A673 (cell line): Measurements from ENCODE around the gene GOT2. TPM values are rescaled to one million over a fixed set of nuclear protein-coding genes. Genes with fewer than 3 reads are reported as not detected.
A peak's percentile ranks its signal among the peaks of the same experiment; 100 is the strongest.

ENCODE experiments used
- BruUV-seq: library from RNA; stranded (reverse); fragments of 400-500 nt; replicated peaks from 2 replicates; lab custom pipeline; 2021; lab: Mats Ljungman, UMichigan
- CTCF ChIA-PET: fragments of 300-600 bp; sonication (Branson Sonifier 250); formaldehyde crosslinking; loops from one replicate; lab custom pipeline; 2022; ENCODE audit warnings: antibody characterized with exemption; lab: Charles Lee
- POLR2A ChIA-PET: fragments of 300-600 bp; sonication (Branson Sonifier 250); formaldehyde crosslinking; loops from one replicate; lab custom pipeline; 2022; ENCODE audit warnings: antibody characterized with exemption; ENCODE audit not compliant: low non-redundant PET; lab: Charles Lee
- DNase-seq: peaks from one replicate; pipeline ENCODE4 v3.0.0-alpha.2; 2015; ENCODE audit warnings: low spot score
- H3K27ac ChIP-seq: fragments of 200-600 bp; sonication (generic); 2 replicates; pipeline ENCODE4 v1.5.1; 2016; ENCODE audit warnings: mixed run types, low read depth, mild to moderate bottlenecking, mixed read lengths, antibody characterized with exemption, low read length; ENCODE audit not compliant: poor library complexity, severe bottlenecking
- H3K27me3 ChIP-seq: fragments of 200-600 bp; sonication (generic); replicated peaks from 2 replicates; pipeline ENCODE4 v1.6.1; 2017; ENCODE audit warnings: mixed run types, low read depth, mild to moderate bottlenecking, mixed read lengths, antibody characterized with exemption, low read length; ENCODE audit not compliant: insufficient read depth, poor library complexity
- H3K36me3 ChIP-seq: fragments of 200-600 bp; sonication (generic); 2 replicates; pipeline ENCODE4 v1.6.1; 2016; ENCODE audit warnings: mixed run types, mild to moderate bottlenecking, mixed read lengths, antibody characterized with exemption, low read length; ENCODE audit not compliant: insufficient read depth, poor library complexity, severe bottlenecking
- H3K4me1 ChIP-seq: fragments of 200-600 bp; sonication (generic); 2 replicates; pipeline ENCODE4 v1.6.1; 2017; ENCODE audit warnings: mixed run types, mild to moderate bottlenecking, mixed read lengths, antibody characterized with exemption, low read length; ENCODE audit not compliant: insufficient read depth, poor library complexity, severe bottlenecking
- H3K4me3 ChIP-seq: fragments of 200-600 bp; sonication (generic); 2 replicates; pipeline ENCODE4 v1.5.1; 2016; ENCODE audit warnings: low read depth, mixed run types, mild to moderate bottlenecking, mixed read lengths, low read length; ENCODE audit not compliant: poor library complexity, severe bottlenecking
- H3K9me3 ChIP-seq: fragments of 200-600 bp; sonication (generic); 2 replicates; pipeline ENCODE4 v1.6.1; 2016; ENCODE audit warnings: mixed run types, low read depth, mild to moderate bottlenecking, mixed read lengths, antibody characterized with exemption, low read length; ENCODE audit not compliant: poor library complexity, severe bottlenecking
- CTCF ChIP-seq: fragments of 300-800, 200-600 bp; sonication (generic); conservative IDR thresholded peaks from 2 replicates; pipeline ENCODE4 v1.5.1; 2017; ENCODE audit warnings: low read depth, mild to moderate bottlenecking, antibody characterized with exemption, low read length, moderate library complexity, mixed read lengths
- EZH2 ChIP-seq: fragments of 200-600 bp; sonication (generic); IDR thresholded peaks from 2 replicates; pipeline ENCODE4 v1.6.1; 2017; ENCODE audit warnings: borderline replicate concordance, low read depth, mild to moderate bottlenecking, mixed read lengths, antibody characterized with exemption, low read length; ENCODE audit not compliant: poor library complexity, severe bottlenecking
- intact Hi-C: fragments of 100-400 bp; cut with micrococcal nuclease; formaldehyde crosslinking; loops from one replicate; pipeline ENCODE4 v1.10.0; 2022; ENCODE audit not compliant: unreplicated experiment
- total RNA-seq: library from RNA; stranded (reverse); gene quantifications from 2 replicates; pipeline ENCODE4 v1.2.3, GENCODE V29; 2021

The GOT2 gene
- total RNA-seq, 1 experiment from 2014 or later = 115 TPM

GRCh38 chr16:58685084-58685449, 49.0 kb downstream of the GOT2 start:
- no peak overlapping the region for H3K27ac ChIP-seq
- no TSS peak for BruUV-seq
- H3K4me3 ChIP-seq = peak overlapping the region; percentile 83
- H3K4me1 ChIP-seq = peaks cover 6% of the 10 kb centered on the region
- TF ChIP-seq EZH2 (no peak), CTCF (no peak)
- DNase-seq = no peak
- ChIA-PET CTCF (interaction anchor here (0.6 kb wide), 1 partner anchor 71 kb away, joined by 3 read pairs; no protein-coding TSS in a partner anchor), POLR2A (no interaction called here)
- no peaks in the 10 kb centered on the region for H3K36me3 ChIP-seq
- no peaks in the 10 kb centered on the region for H3K27me3 ChIP-seq
- intact Hi-C loops = no loop called here
- no peaks in the 10 kb centered on the region for H3K9me3 ChIP-seq

- peak; percentile 89 for DNase-seq
- no peaks in the 10 kb centered on the region for H3K9me3 ChIP-seq
- BruUV-seq = no TSS peak
- no peaks in the 10 kb centered on the region for H3K27me3 ChIP-seq
- intact Hi-C loops = no loop called here
- no peak for TF ChIP-seq CTCF
- no peak for TF ChIP-seq EZH2
- H3K4me3 ChIP-seq = peak within 1 kb of the TSS; percentile 83
- H3K4me1 ChIP-seq = peaks cover 6% of the 10 kb centered on the region
- H3K36me3 ChIP-seq = no peaks in the 10 kb centered on the region
- ChIA-PET POLR2A (no interaction called here), CTCF (interaction anchor here (0.6 kb wide), 2 partner anchors 72 to 214 kb away, joined by 3 read pairs; no protein-coding TSS in a partner anchor)
- H3K27ac ChIP-seq = peak within 1 kb of the TSS; percentile 45
Observed at GRCh38 chr16:58684354-58685083, 49.6 kb downstream of the GOT2 start, which contains the start of gene SLC38A7. Gene SLC38A7 (minus strand): TSS chr16:58684770. CDS start chr16:58680126, 4,644 bp downstream.

GRCh38 chr16:58684001-58684353, 50.1 kb downstream of the GOT2 start:
- intact Hi-C loops = no loop called here
- CTCF ChIA-PET = no interaction called here
- peaks cover 6% of the 10 kb centered on the region for H3K4me1 ChIP-seq
- POLR2A ChIA-PET = no interaction called here
- BruUV-seq = no TSS peak
- H3K9me3 ChIP-seq = no peaks in the 10 kb centered on the region
- H3K27ac ChIP-seq = peak overlapping the region; percentile 45
- no peak for DNase-seq
- TF ChIP-seq EZH2 = no peak
- no peak for TF ChIP-seq CTCF
- no peaks in the 10 kb centered on the region for H3K36me3 ChIP-seq
- H3K4me3 ChIP-seq = peak overlapping the region; percentile 83
- H3K27me3 ChIP-seq = no peaks in the 10 kb centered on the region
